H1 (cell line): ENCODE measurements around the gene GAB2. TPM values are rescaled to one million over a fixed set of nuclear protein-coding genes. Genes with fewer than 3 reads are reported as not detected.

Experiments used
- CTCF ChIA-PET: fragments of 300-600 bp; sonication (Branson Sonifier 250); formaldehyde crosslinking; loops from one replicate; lab custom pipeline; 2021; ENCODE audit not compliant: partially characterized antibody; lab: Charles Lee
- POLR2A ChIA-PET: fragments of 300-600 bp; sonication (Branson Sonifier 250); formaldehyde crosslinking; loops from one replicate; lab custom pipeline; 2021; ENCODE audit warnings: inconsistent platforms; ENCODE audit not compliant: partially characterized antibody; lab: Charles Lee
- DNase-seq, 2 experiments: peaks; one replicate each; pipeline versions ENCODE4 v3.0.0 to v3.0.0-alpha.2; 2010 to 2022; ENCODE audit warnings: low spot score in 2 of 2, low read depth in 1 of 2, mixed read lengths in 1 of 2
- FAIRE-seq: peaks from 2 replicates; lab custom pipeline; 2011; peaks lifted over from hg19 to GRCh38; lab: Jason Lieb, UNC
- H2AFZ ChIP-seq: 2 replicates; pipeline ENCODE4 v1.8.1; 2012; ENCODE audit warnings: low read length, inconsistent platforms
- H2AK5ac ChIP-seq: 2 replicates; pipeline ENCODE4 v1.6.1; 2013; ENCODE audit warnings: low read depth, low read length
- H2BK120ac ChIP-seq: replicated peaks from 2 replicates; pipeline ENCODE3; 2013; ENCODE audit warnings: low read depth, low read length, inconsistent platforms
- H2BK12ac ChIP-seq: 2 replicates; pipeline ENCODE4 v1.6.1; 2013; ENCODE audit warnings: low read depth, low read length
- H2BK15ac ChIP-seq: 2 replicates; pipeline ENCODE4 v1.6.1; 2013; ENCODE audit warnings: low read length
- H2BK20ac ChIP-seq: 2 replicates; pipeline ENCODE4 v1.6.1; 2013; ENCODE audit warnings: low read length
- H2BK5ac ChIP-seq: 2 replicates; pipeline ENCODE4 v1.6.1; 2013; ENCODE audit warnings: low read depth, low read length
- H3K14ac ChIP-seq: 2 replicates; pipeline ENCODE4 v1.6.1; 2013; ENCODE audit warnings: inconsistent platforms; ENCODE audit not compliant: insufficient read length
- H3K18ac ChIP-seq: 2 replicates; pipeline ENCODE4 v1.6.1; 2013; ENCODE audit warnings: low read length; ENCODE audit errors: extremely low read depth
- H3K23ac ChIP-seq: 2 replicates; pipeline ENCODE4 v1.6.1; 2013; ENCODE audit warnings: inconsistent platforms; ENCODE audit not compliant: insufficient read length
- H3K23me2 ChIP-seq: 2 replicates; pipeline ENCODE4 v1.6.1; 2013; ENCODE audit warnings: low read depth, low read length
- H3K27ac ChIP-seq: 2 replicates; pipeline ENCODE4 v1.6.1; 2011; ENCODE audit warnings: low read depth, low read length, inconsistent platforms
- H3K27me3 ChIP-seq, 4 experiments: replicated peaks in 1 of 4; 1 replicate in 1 of 4; 2 replicates in 3 of 4; pipeline versions ENCODE4 v1.6.1 to v1.8.1; 2011 to 2013; ENCODE audit warnings: low read length in 3 of 4, mild to moderate bottlenecking in 3 of 4, inconsistent platforms in 2 of 4, mixed read lengths in 2 of 4, moderate library complexity in 1 of 4; ENCODE audit not compliant: control insufficient read depth in 3 of 4, insufficient read depth in 3 of 4; ENCODE audit errors: extremely low read depth in 1 of 4
- H3K36me3 ChIP-seq, 4 experiments: 2 replicates each; pipeline versions ENCODE4 v1.6.1 to v1.8.1; 2011 to 2013; ENCODE audit warnings: mild to moderate bottlenecking in 4 of 4, low read length in 3 of 4, moderate library complexity in 2 of 4, control low read depth in 1 of 4, inconsistent platforms in 1 of 4; ENCODE audit not compliant: insufficient read depth in 4 of 4, control insufficient read depth in 2 of 4
- H3K4ac ChIP-seq: replicated peaks from 2 replicates; pipeline ENCODE3; 2013; ENCODE audit warnings: low read length, low read depth, mixed read lengths, inconsistent platforms; ENCODE audit not compliant: insufficient read length
- H3K4me1 ChIP-seq, 4 experiments: replicated peaks in 1 of 4; 1 replicate in 1 of 4; 2 replicates in 3 of 4; pipeline versions ENCODE4 v1.6.1 to v1.8.1; 2011 to 2013; ENCODE audit warnings: low read length in 3 of 4, inconsistent platforms in 2 of 4, mixed read lengths in 1 of 4; ENCODE audit not compliant: insufficient read depth in 4 of 4, control insufficient read depth in 3 of 4
- H3K4me2 ChIP-seq, 2 experiments: 2 replicates each; pipeline versions ENCODE4 v1.6.1 to v1.8.1; 2011 to 2013; ENCODE audit warnings: low read depth in 2 of 2, low read length in 2 of 2, control low read depth in 1 of 2, inconsistent platforms in 1 of 2, mild to moderate bottlenecking in 1 of 2; ENCODE audit not compliant: insufficient read depth in 1 of 2
- H3K4me3 ChIP-seq, 4 experiments: fragments of 200-600, 300-600 bp in 1 of 4; sonication (generic), shearing (Covaris generic), sonication (Bioruptor Twin) in 1 of 4; 2 replicates each; pipeline versions ENCODE4 v1.5.1 to v1.8.1; 2011 to 2016; ENCODE audit warnings: low read length in 4 of 4, low read depth in 3 of 4, control low read depth in 2 of 4, inconsistent platforms in 2 of 4, mild to moderate bottlenecking in 2 of 4, mixed read lengths in 1 of 4, moderate library complexity in 1 of 4; ENCODE audit not compliant: insufficient read depth in 2 of 4; ENCODE audit errors: extremely low read depth in 1 of 4
- H3K56ac ChIP-seq: replicated peaks from 2 replicates; pipeline ENCODE3; 2013; ENCODE audit warnings: low read depth, mild to moderate bottlenecking, mixed read lengths, low read length, inconsistent platforms; ENCODE audit not compliant: insufficient read length
- H3K79me1 ChIP-seq: 2 replicates; pipeline ENCODE4 v1.6.1; 2013; ENCODE audit warnings: low read depth, low read length, control low read depth
- H3K79me2 ChIP-seq, 2 experiments: 2 replicates each; pipeline versions ENCODE4 v1.6.1 to v1.8.1; 2012 to 2013; ENCODE audit warnings: low read length in 2 of 2, mild to moderate bottlenecking in 2 of 2, inconsistent platforms in 1 of 2; ENCODE audit not compliant: insufficient read depth in 2 of 2, control insufficient read depth in 1 of 2
- H3K9ac ChIP-seq, 4 experiments: replicated peaks in 1 of 4; 1 replicate in 1 of 4; 2 replicates in 3 of 4; pipeline versions ENCODE4 v1.6.1 to v1.8.1; 2011 to 2013; ENCODE audit warnings: low read depth in 3 of 4, low read length in 3 of 4, control low read depth in 2 of 4, mild to moderate bottlenecking in 2 of 4, moderate library complexity in 2 of 4, inconsistent platforms in 1 of 4; ENCODE audit errors: extremely low read depth in 1 of 4
- H3K9me3 ChIP-seq, 2 experiments: 2 replicates each; pipeline versions ENCODE4 v1.6.1 to v1.8.1; 2012 to 2013; ENCODE audit warnings: mild to moderate bottlenecking in 2 of 2, moderate library complexity in 2 of 2, control low read depth in 1 of 2, inconsistent platforms in 1 of 2, low read depth in 1 of 2, low read length in 1 of 2, mixed read lengths in 1 of 2; ENCODE audit not compliant: insufficient read depth in 2 of 2
- H4K20me1 ChIP-seq, 2 experiments: replicated peaks in 1 of 2; 2 replicates each; pipeline versions ENCODE3 to v1.8.1; 2011 to 2013; ENCODE audit warnings: inconsistent platforms in 2 of 2, low read length in 2 of 2, mild to moderate bottlenecking in 1 of 2; ENCODE audit not compliant: insufficient read depth in 2 of 2, control insufficient read depth in 1 of 2
- H4K5ac ChIP-seq: 2 replicates; pipeline ENCODE4 v1.6.1; 2013; ENCODE audit warnings: low read length, low read depth, mixed read lengths, inconsistent platforms; ENCODE audit not compliant: insufficient read length
- H4K8ac ChIP-seq: 2 replicates; pipeline ENCODE4 v1.8.0; 2013; ENCODE audit warnings: mild to moderate bottlenecking, moderate library complexity, low read length, inconsistent platforms; ENCODE audit not compliant: insufficient read depth; ENCODE audit errors: extremely low read depth
- H4K91ac ChIP-seq: replicated peaks from 2 replicates; pipeline ENCODE3; 2013; ENCODE audit warnings: low read length, mixed read lengths, inconsistent platforms; ENCODE audit not compliant: insufficient read length
- KDM1A ChIP-seq: fragments of 200-600, 300-600 bp; sonication (generic); IDR thresholded peaks from 2 replicates; pipeline ENCODE4 v1.7.1; 2016; ENCODE audit warnings: mild to moderate bottlenecking, low read length, borderline replicate concordance
- TEAD4 ChIP-seq: IDR thresholded peaks from 2 replicates; pipeline ENCODE4 v1.6.1; 2012; ENCODE audit warnings: low read depth, low read length, inconsistent platforms, mixed read lengths
- WGBS, 2 experiments: shearing (Covaris generic) in 1 of 2; methylation state at CpG; one replicate each; pipeline versions ENCODE4 v1.1.6 to v1.1.7; 2013 to 2015; ENCODE audit warnings: low lambda C conversion rate in 2 of 2, mixed read lengths in 2 of 2, inconsistent platforms in 1 of 2, low coverage in 1 of 2, missing lambda C conversion rate in 1 of 2; ENCODE audit not compliant: insufficient replicate concordance in 2 of 2, insufficient coverage in 1 of 2, insufficient read length in 1 of 2; ENCODE audit errors: extremely low coverage in 1 of 2, missing lambda C conversion rate in 1 of 2; 5-methylcytosine and 5-hydroxymethylcytosine counted together
- polyA plus RNA-seq, 7 experiments: library from polyadenylated mRNA; depleted of rRNA in 3 of 7; stranded (reverse) in 5 of 7; unstranded in 2 of 7; fragments of >200 nt in 5 of 7; fragments of 200-250 nt in 2 of 7; gene quantifications; 1 replicate in 5 of 7; 2 replicates in 1 of 7; 4 replicates in 1 of 7; pipeline versions ENCODE4 v1.2.1 to v1.2.3, GENCODE V29; 2011 to 2013; ENCODE audit warnings: missing spikeins in 2 of 7, mixed read lengths in 2 of 7
- total RNA-seq: library from RNA; stranded (reverse); fragmentation: NEBNext Ultra II Directional; extraction: Animal tissue kit (Norgen Biotek cat#: 25700); gene quantifications from 2 replicates; pipeline ENCODE4 v1.2.1, GENCODE V29; 2021

Gene GAB2
- total and polyA plus RNA-seq, 2 of the 8 experiments (the other 6 are each of a cell fraction or from before 2014, with no cell fraction given): 6.3 to 14.0 TPM

DNA sequence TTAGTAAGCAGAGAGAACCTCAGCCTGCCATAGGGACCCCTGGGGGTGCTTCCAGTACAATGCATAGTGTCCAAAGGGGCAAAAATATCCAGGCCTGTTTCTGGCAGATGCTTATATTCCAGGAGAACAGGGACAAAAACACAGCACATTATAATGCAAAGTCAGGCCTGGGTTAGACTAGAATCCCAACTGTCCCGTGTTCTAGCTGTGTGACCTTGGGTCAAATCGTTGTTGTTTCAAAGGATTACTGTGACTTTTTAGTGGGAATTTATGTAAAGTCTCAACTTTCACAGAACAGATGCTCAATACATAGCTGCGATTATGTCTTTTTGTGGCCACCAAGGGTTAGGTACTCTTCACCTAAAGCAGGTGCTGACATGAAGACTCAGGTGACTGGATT, 142.9 kb downstream of the GAB2 start:
- peaks cover 0 to 10% (median 0%) of the 10 kb centered on the region in 4 experiments; a peak in 2 of 8 replicates for H3K36me3 ChIP-seq
- peaks cover 17 to 26% of the 10 kb centered on the region in 2 experiments for H3K9me3 ChIP-seq
- no peak for TF ChIP-seq TEAD4
- no peak for TF ChIP-seq KDM1A
- TF ChIP-seq, all 59 proteins: peak for 0
- Histone ChIP-seq H3K79me1 (no peaks in the 10 kb centered on the region), H3K9ac (no peak overlapping the region), H3K23me2 (no peaks in the 10 kb centered on the region), H2AK5ac (no peak overlapping the region), H3K79me2 (no peaks in the 10 kb centered on the region), H3K4me3 (no peak overlapping the region), H3K27ac (no peak overlapping the region), H2BK120ac (no peak overlapping the region), H3K56ac (no peak overlapping the region), H4K20me1 (no peaks in the 10 kb centered on the region), H3K27me3 (no peaks in the 10 kb centered on the region), H2AFZ (no peak overlapping the region), H3K14ac (no peak overlapping the region), H2BK20ac (no peak overlapping the region), H3K18ac (no peak overlapping the region), H2BK12ac (no peak overlapping the region), H3K4me1 (no peaks in the 10 kb centered on the region), H3K4me2 (no peak overlapping the region), H4K5ac (no peak overlapping the region), H4K8ac (no peak overlapping the region), H3K4ac (no peak overlapping the region), H3K23ac (no peak overlapping the region), H2BK5ac (no peak overlapping the region), H2BK15ac (no peak overlapping the region), H4K91ac (no peak overlapping the region)
- DNase-seq (no peak), FAIRE-seq (no peak)
- WGBS, 2 experiments: 97% methylated on average over 3 of the region's 3 CpGs; no CpG with 5 or more reads in 1 of the 2 experiments
- ChIA-PET POLR2A (no interaction called here), CTCF (no interaction called here)
